Effector memory CD8-positive, alpha-beta T cell (primary cell): ENCODE results near the gene SPTBN4.
"Not testable (repeated sequence)": the region's sequence is repeated elsewhere in the genome, so short reads cannot be mapped to it uniquely, and the experiment has no call there.

Source experiments
- ATAC-seq: fragments of 150-1000 bp; cut with Tn5 transposase; replicated peaks from 2 replicates; pipeline ENCODE4 v1.10.0; 2021; ENCODE audit warnings: mild to moderate bottlenecking, moderate library complexity
- DNase-seq, 3 experiments: peaks; one replicate each; pipeline ENCODE4 v3.0.0; 2021
- H3K27ac Mint-ChIP-seq, 2 donors: one replicate each; pipeline ENCODE4 v1.8.0; 2022; ENCODE audit warnings: mild to moderate bottlenecking in 2 of 2, mixed read lengths in 2 of 2, moderate library complexity in 2 of 2
- H3K27me3 Mint-ChIP-seq, 2 donors: one replicate each; pipeline ENCODE4 v1.8.0; 2022; ENCODE audit warnings: mixed read lengths in 2 of 2
- H3K36me3 Mint-ChIP-seq: one replicate; pipeline ENCODE4 v1.8.0; 2022; ENCODE audit warnings: mild to moderate bottlenecking, moderate library complexity, mixed read lengths; ENCODE audit not compliant: insufficient read depth
- H3K4me1 Mint-ChIP-seq, 2 donors: one replicate each; pipeline ENCODE4 v1.8.0; 2022; ENCODE audit warnings: low read depth in 2 of 2, mixed read lengths in 2 of 2
- H3K4me3 Mint-ChIP-seq, 2 donors: one replicate each; pipeline ENCODE4 v1.8.0; 2022; ENCODE audit warnings: mild to moderate bottlenecking in 2 of 2, mixed read lengths in 2 of 2, moderate library complexity in 2 of 2
- H3K9me3 Mint-ChIP-seq, 2 donors: one replicate each; pipeline ENCODE4 v1.8.0; 2022; ENCODE audit warnings: mixed read lengths in 2 of 2

Gene SPTBN4

GRCh38 chr19:40444825-40445312 lies 21.9 kb upstream of the SPTBN4 start:
- DNase-seq (no peak), ATAC-seq (no peak)
- Mint-ChIP-seq H3K36me3 (peaks cover 39% of the 10 kb centered on the region), H3K27me3 (no peaks in the 10 kb centered on the region), H3K4me3 (peak overlapping the region; percentile 94 to 98), H3K27ac (peak overlapping the region; percentile 93 to 96), H3K4me1 (peaks cover 11 to 25% of the 10 kb centered on the region in 2 donors), H3K9me3 (no peaks in the 10 kb centered on the region)

GRCh38 chr19:40445780-40446262 lies 21.0 kb upstream of the SPTBN4 start:
- H3K27ac Mint-ChIP-seq = peak overlapping the region in 1 of 2 donors; percentile 93
- DNase-seq (no peak), ATAC-seq (no peak)
- no peaks in the 10 kb centered on the region for H3K9me3 Mint-ChIP-seq
- H3K4me3 Mint-ChIP-seq = peak overlapping the region; percentile 29 to 51
- peaks cover 11 to 25% of the 10 kb centered on the region in 2 donors for H3K4me1 Mint-ChIP-seq
- H3K36me3 Mint-ChIP-seq = peaks cover 34% of the 10 kb centered on the region
- H3K27me3 Mint-ChIP-seq = no peaks in the 10 kb centered on the region

- peaks cover 11 to 25% of the 10 kb centered on the region in 2 donors for H3K4me1 Mint-ChIP-seq
- H3K36me3 Mint-ChIP-seq = peaks cover 29% of the 10 kb centered on the region
- DNase-seq (no peak), ATAC-seq (no peak)
- peak overlapping the region in 1 of 2 donors; percentile 46 for H3K27ac Mint-ChIP-seq
- no peaks in the 10 kb centered on the region for H3K27me3 Mint-ChIP-seq
- H3K4me3 Mint-ChIP-seq = peak overlapping the region in 1 of 2 donors; percentile 4
- no peaks in the 10 kb centered on the region for H3K9me3 Mint-ChIP-seq
Observed at GRCh38 chr19:40446263-40446784, 20.5 kb upstream of the SPTBN4 start.

- Mint-ChIP-seq H3K4me3 (no peak overlapping the region), H3K27me3 (no peaks in the 10 kb centered on the region), H3K4me1 (peaks cover 5 to 9% of the 10 kb centered on the region in 2 donors), H3K36me3 (peaks cover 3% of the 10 kb centered on the region), H3K9me3 (no peaks in the 10 kb centered on the region), H3K27ac (no peak overlapping the region)
- ATAC-seq (no peak), DNase-seq (no peak)
Observed at GRCh38 chr19:40449506-40449905, 17.3 kb upstream of the SPTBN4 start.

GRCh38 chr19:40450664-40451063 lies 16.1 kb upstream of the SPTBN4 start:
- ATAC-seq = no peak
- no peaks in the 10 kb centered on the region for H3K36me3 Mint-ChIP-seq
- no peaks in the 10 kb centered on the region for H3K27me3 Mint-ChIP-seq
- H3K9me3 Mint-ChIP-seq = no peaks in the 10 kb centered on the region
- peaks cover 0 to 5% of the 10 kb centered on the region in 2 donors for H3K4me1 Mint-ChIP-seq
- no peak overlapping the region for H3K4me3 Mint-ChIP-seq
- DNase-seq = no peak
- no peak overlapping the region for H3K27ac Mint-ChIP-seq

- H3K27me3 Mint-ChIP-seq = no peaks in the 10 kb centered on the region
- ATAC-seq = no peak
Observed at GRCh38 chr19:40452016-40452415, 14.8 kb upstream of the SPTBN4 start.

GRCh38 chr19:40453151-40453735 lies 13.6 kb upstream of the SPTBN4 start:
- Mint-ChIP-seq H3K27ac (no peak overlapping the region), H3K4me3 (no peak overlapping the region), H3K27me3 (no peaks in the 10 kb centered on the region), H3K9me3 (no peaks in the 10 kb centered on the region), H3K36me3 (no peaks in the 10 kb centered on the region), H3K4me1 (peaks cover 0 to 5% of the 10 kb centered on the region in 2 donors)
- DNase-seq (no peak), ATAC-seq (no peak)

More at GRCh38 chr19:40452016-40452415, 14.8 kb upstream of the SPTBN4 start:
- DNase-seq = no peak
- Mint-ChIP-seq H3K27ac (no peak overlapping the region), H3K4me3 (no peak overlapping the region), H3K4me1 (peaks cover 0 to 5% of the 10 kb centered on the region in 2 donors), H3K36me3 (no peaks in the 10 kb centered on the region), H3K9me3 (no peaks in the 10 kb centered on the region)

- not testable (repeated sequence) for H3K27ac Mint-ChIP-seq, DNase-seq, H3K4me3 Mint-ChIP-seq
Observed at GRCh38 chr19:40453943-40454342, 12.9 kb upstream of the SPTBN4 start.

GRCh38 chr19:40457048-40457447 lies 9.8 kb upstream of the SPTBN4 start:
- Mint-ChIP-seq H3K9me3 (no peaks in the 10 kb centered on the region), H3K4me1 (peaks cover 2 to 5% of the 10 kb centered on the region in 2 donors), H3K36me3 (peaks cover 3% of the 10 kb centered on the region), H3K27ac (no peak overlapping the region), H3K27me3 (no peaks in the 10 kb centered on the region), H3K4me3 (no peak overlapping the region)
- ATAC-seq = no peak
- DNase-seq = no peak

More at GRCh38 chr19:40453943-40454342, 12.9 kb upstream of the SPTBN4 start:
- ATAC-seq, H3K4me1 Mint-ChIP-seq, H3K27me3 Mint-ChIP-seq, H3K36me3 Mint-ChIP-seq, H3K9me3 Mint-ChIP-seq: not testable (repeated sequence)

GRCh38 chr19:40457953-40458596 lies 8.7 kb upstream of the SPTBN4 start:
- Mint-ChIP-seq H3K9me3 (no peaks in the 10 kb centered on the region), H3K4me1 (peaks cover 2 to 5% of the 10 kb centered on the region in 2 donors), H3K27me3 (no peaks in the 10 kb centered on the region), H3K27ac (no peak overlapping the region), H3K4me3 (no peak overlapping the region), H3K36me3 (peaks cover 3% of the 10 kb centered on the region)
- DNase-seq (no peak), ATAC-seq (no peak)

- DNase-seq (no peak), ATAC-seq (no peak)
- Mint-ChIP-seq H3K36me3 (peaks cover 3% of the 10 kb centered on the region), H3K27ac (no peak overlapping the region), H3K9me3 (no peaks in the 10 kb centered on the region), H3K4me3 (no peak overlapping the region), H3K4me1 (peaks cover 2 to 5% of the 10 kb centered on the region in 2 donors), H3K27me3 (no peaks in the 10 kb centered on the region)
Observed at GRCh38 chr19:40458597-40458974, 8.2 kb upstream of the SPTBN4 start.

GRCh38 chr19:40460185-40460584 lies 6.6 kb upstream of the SPTBN4 start:
- ATAC-seq = no peak
- peaks cover 9 to 10% of the 10 kb centered on the region in 2 donors for H3K4me1 Mint-ChIP-seq

GRCh38 chr19:40461669-40462221 lies 5.1 kb upstream of the SPTBN4 start:
- ATAC-seq = no peak
- peaks cover 6 to 8% of the 10 kb centered on the region in 2 donors for H3K27me3 Mint-ChIP-seq
- peaks cover 20 to 23% of the 10 kb centered on the region in 2 donors for H3K4me1 Mint-ChIP-seq
- no peak overlapping the region for H3K4me3 Mint-ChIP-seq
- H3K9me3 Mint-ChIP-seq = no peaks in the 10 kb centered on the region
- peaks cover 26% of the 10 kb centered on the region for H3K36me3 Mint-ChIP-seq
- no peak overlapping the region for H3K27ac Mint-ChIP-seq
- no peak for DNase-seq

More at GRCh38 chr19:40460185-40460584, 6.6 kb upstream of the SPTBN4 start:
- no peak for DNase-seq
- Mint-ChIP-seq H3K27me3 (no peaks in the 10 kb centered on the region), H3K4me3 (no peak overlapping the region), H3K9me3 (no peaks in the 10 kb centered on the region), H3K36me3 (peaks cover 10% of the 10 kb centered on the region), H3K27ac (no peak overlapping the region)
